PFSK-1 (cell line): Measurements from ENCODE around the gene C2CD2L.

Experiments
- FOXP2 ChIP-seq: optimal IDR thresholded peaks from 2 replicates; pipeline ENCODE3; 2011; ENCODE audit warnings: borderline replicate concordance, control low read depth, inconsistent platforms; ENCODE audit not compliant: insufficient read depth; ENCODE audit errors: extremely low read length, extremely low read depth
- POLR2AphosphoS5 ChIP-seq: IDR thresholded peaks from 2 replicates; pipeline ENCODE4 v1.6.1; 2012; ENCODE audit warnings: low read depth, mild to moderate bottlenecking, control low read depth, low read length, moderate library complexity
- REST ChIP-seq, 2 experiments: IDR thresholded peaks; 2 replicates each; pipeline versions ENCODE4 v1.6.1 to v1.8.0; 2011 to 2012; ENCODE audit warnings: low read depth in 2 of 2, low read length in 2 of 2, control low read depth in 1 of 2, inconsistent platforms in 1 of 2, mild to moderate bottlenecking in 1 of 2, moderate library complexity in 1 of 2; ENCODE audit not compliant: insufficient read depth in 1 of 2
- SIN3A ChIP-seq: IDR thresholded peaks from 2 replicates; pipeline ENCODE4 v1.6.1; 2012; ENCODE audit warnings: mild to moderate bottlenecking, low read length, moderate library complexity, borderline replicate concordance; ENCODE audit not compliant: insufficient read depth
- TAF1 ChIP-seq: IDR thresholded peaks from 2 replicates; pipeline ENCODE4 v1.6.1; 2012; ENCODE audit warnings: low read length, control low read depth, borderline replicate concordance; ENCODE audit not compliant: insufficient read depth

C2CD2L gene

GRCh38 chr11:119088406-119088805 lies 18.7 kb upstream of the C2CD2L start:
- no peak for TF ChIP-seq SIN3A
- TF ChIP-seq POLR2AphosphoS5 = no peak
- TF ChIP-seq REST (IDR thresholded peaks at IDR 0.05; ENCODE audit: insufficient read depth in 1 of 2, low read depth in 2 of 2, low read length in 2 of 2) = no peak
- no peak for TF ChIP-seq TAF1
- TF ChIP-seq FOXP2 = no peak

- TF ChIP-seq FOXP2 = no peak
- no peak for TF ChIP-seq POLR2AphosphoS5
- TF ChIP-seq REST (IDR thresholded peaks at IDR 0.05; ENCODE audit: insufficient read depth in 1 of 2, low read depth in 2 of 2, low read length in 2 of 2) = no peak
- no peak for TF ChIP-seq TAF1
- TF ChIP-seq SIN3A = no peak
These were observed 17.8 kb upstream of the C2CD2L start for GRCh38 chr11:119089319-119089718.

GRCh38 chr11:119091178-119091577 lies 16.0 kb upstream of the C2CD2L start:
- no peak for TF ChIP-seq REST (IDR thresholded peaks at IDR 0.05; ENCODE audit: insufficient read depth in 1 of 2, low read depth in 2 of 2, low read length in 2 of 2)
- no peak for TF ChIP-seq TAF1
- TF ChIP-seq FOXP2 = no peak
- TF ChIP-seq POLR2AphosphoS5 = no peak
- no peak for TF ChIP-seq SIN3A

- TF ChIP-seq POLR2AphosphoS5 (0 out of 2 replicates have a peak, but pooled peaks have one; percentile 36), FOXP2 (no peak), REST (IDR thresholded peaks at IDR 0.05; ENCODE audit: insufficient read depth in 1 of 2, low read depth in 2 of 2, low read length in 2 of 2) (no peak), SIN3A (no peak), TAF1 (no peak)
These were observed 14.9 kb upstream of the C2CD2L start for GRCh38 chr11:119091966-119092879.
